Measurements from ENCODE around the gene PVRIG.
"Not testable (repeated sequence)": the region's sequence is repeated elsewhere in the genome, so short reads cannot be mapped to it uniquely, and the experiment has no call there.

PVRIG gene

DNA sequence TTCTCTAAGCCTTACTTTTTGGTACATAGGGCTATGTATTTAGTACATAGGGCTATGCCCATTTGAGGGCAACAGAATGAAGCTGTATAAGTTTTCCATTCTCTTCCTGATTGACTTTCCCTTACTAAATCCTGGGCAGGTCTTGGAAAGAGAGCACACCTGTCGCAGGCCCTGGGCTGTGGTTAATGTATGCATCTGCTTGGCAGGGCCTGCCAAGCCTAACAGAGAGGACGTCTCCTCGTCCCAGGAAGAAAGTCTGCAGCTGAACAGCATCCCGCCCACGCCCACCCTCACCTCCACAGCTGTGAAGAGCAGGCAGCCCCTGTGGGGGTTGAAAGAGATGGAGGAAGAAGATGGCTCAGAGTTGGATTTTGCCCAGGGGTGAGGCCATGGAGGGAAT, 8.9 kb upstream of the PVRIG start:
- Mint-ChIP-seq H3K4me1 (ENCODE audit: low read depth) (peaks cover 54% of the 10 kb centered on the region), H3K27ac (no peak overlapping the region), H3K36me3 (ENCODE audit: low read depth) (peaks cover 14% of the 10 kb centered on the region), H3K27me3 (ENCODE audit: low read depth) (no peaks in the 10 kb centered on the region), H3K9me3 (no peaks in the 10 kb centered on the region), H3K4me3 (no peak overlapping the region)
- no peak for DNase-seq (ENCODE audit: low spot score)

DNA sequence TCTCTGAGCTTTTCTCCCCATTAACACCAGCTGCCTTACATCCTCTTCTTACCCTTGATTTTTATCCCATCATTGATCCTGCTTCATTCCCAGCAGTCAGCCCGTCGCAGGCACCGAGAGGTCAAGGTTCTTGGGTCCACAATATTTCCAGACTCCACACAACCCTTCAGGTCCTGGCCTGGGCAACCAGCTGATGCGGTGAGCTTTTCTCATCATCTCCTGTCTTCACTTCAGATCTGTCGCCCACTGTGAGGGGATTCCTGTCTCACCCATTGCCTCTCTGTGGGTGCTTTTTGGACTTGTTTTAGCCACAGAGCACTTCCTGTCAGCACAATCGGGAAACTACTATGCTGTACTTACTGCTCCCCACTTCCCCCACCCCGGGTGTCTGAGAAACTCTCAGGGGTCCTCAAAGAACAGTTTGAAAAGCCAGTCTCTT, 8.4 kb upstream of the PVRIG start:
- H3K4me1 Mint-ChIP-seq (ENCODE audit: low read depth), result peaks cover 55% of the 10 kb centered on the region
- peaks cover 14% of the 10 kb centered on the region for H3K36me3 Mint-ChIP-seq (ENCODE audit: low read depth)
- H3K9me3 Mint-ChIP-seq, result no peaks in the 10 kb centered on the region
- H3K27me3 Mint-ChIP-seq (ENCODE audit: low read depth), result no peaks in the 10 kb centered on the region
- peak overlapping the region; percentile 89 for H3K27ac Mint-ChIP-seq
- DNase-seq (ENCODE audit: low spot score), result peak; percentile 69
- peak overlapping the region; percentile 81 for H3K4me3 Mint-ChIP-seq

DNA sequence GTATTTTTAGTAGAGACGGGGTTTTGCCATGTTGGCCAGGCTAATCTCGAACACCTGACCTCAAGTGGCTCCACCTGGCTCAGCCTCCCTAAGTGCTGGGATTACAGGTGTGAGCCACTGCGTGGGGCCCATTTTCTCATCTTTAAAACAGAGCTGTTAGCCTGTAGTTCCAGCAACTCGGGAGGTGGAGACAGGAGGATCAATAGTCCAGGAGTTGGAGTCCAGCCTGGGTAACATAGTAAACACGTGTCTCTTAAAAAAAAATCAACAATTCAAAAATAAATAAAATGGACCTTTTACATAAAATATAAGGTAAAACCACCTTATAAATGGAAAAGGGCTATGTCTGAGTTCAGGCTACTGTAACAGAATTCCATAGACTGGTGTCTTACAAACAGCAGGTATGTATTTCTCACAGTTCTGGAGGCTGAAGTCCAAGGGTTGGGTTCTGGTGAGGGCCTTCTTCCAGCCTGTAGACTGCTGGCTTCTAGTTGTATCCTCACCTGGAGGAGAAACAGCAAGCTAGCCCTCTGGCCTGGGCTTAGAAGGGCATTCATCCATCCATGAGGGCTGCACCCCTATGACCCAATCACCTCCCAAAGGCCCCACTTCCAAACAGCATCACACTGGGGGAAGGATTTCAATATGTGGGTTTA, 7.0 kb upstream of the PVRIG start:
- Mint-ChIP-seq H3K36me3 (ENCODE audit: low read depth) (peaks cover 14% of the 10 kb centered on the region), H3K9me3 (no peaks in the 10 kb centered on the region), H3K27ac (no peak overlapping the region), H3K27me3 (ENCODE audit: low read depth) (no peaks in the 10 kb centered on the region), H3K4me1 (ENCODE audit: low read depth) (peaks cover 61% of the 10 kb centered on the region), H3K4me3 (no peak overlapping the region)
- DNase-seq (ENCODE audit: low spot score), result no peak

DNA sequence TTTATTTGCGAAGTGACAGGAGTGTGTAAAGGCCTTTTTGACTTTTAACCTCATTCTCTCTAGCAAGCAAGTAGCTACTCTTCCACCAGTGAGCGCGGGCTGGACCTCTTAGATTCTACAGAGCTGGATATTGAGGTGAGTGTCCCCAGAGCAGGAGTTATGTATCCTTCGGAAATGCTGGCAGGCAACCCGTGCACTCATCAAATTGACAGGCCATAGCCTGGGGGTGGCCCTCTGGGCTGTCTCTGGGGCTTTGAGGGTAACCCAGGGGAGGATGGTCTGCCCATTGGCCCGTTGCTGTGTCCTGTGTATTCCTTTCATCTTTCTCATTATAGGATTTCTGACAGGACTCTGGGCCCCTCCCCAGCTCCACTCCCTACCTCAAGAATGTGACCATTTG, 6.1 kb upstream of the PVRIG start:
- Mint-ChIP-seq H3K4me3 (no peak overlapping the region), H3K27me3 (ENCODE audit: low read depth) (no peaks in the 10 kb centered on the region), H3K4me1 (ENCODE audit: low read depth) (peaks cover 57% of the 10 kb centered on the region), H3K27ac (no peak overlapping the region), H3K36me3 (ENCODE audit: low read depth) (peaks cover 14% of the 10 kb centered on the region), H3K9me3 (no peaks in the 10 kb centered on the region)
- no peak for DNase-seq (ENCODE audit: low spot score)

DNA sequence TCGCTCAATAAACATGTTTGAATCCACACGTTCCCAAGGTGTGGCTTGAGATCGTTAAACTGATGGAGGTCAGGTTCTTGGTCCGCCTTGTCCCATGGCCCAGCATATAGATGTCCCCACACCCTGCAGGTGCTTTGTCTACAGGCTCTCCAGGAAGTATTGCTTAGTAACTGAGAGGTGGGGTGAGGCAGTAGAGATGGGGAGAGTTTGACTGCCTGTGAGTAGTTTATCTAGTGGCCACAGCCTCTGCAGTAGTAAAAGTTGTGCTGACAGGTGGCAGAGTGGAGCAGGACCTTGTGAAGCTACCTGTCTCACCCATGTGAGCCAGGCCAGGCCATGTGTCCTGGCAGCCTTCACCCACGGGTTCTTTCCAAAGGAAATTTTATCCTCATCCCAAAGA, 5.4 kb upstream of the PVRIG start:
- not testable (repeated sequence) for H3K9me3 Mint-ChIP-seq; DNase-seq (ENCODE audit: low spot score); H3K4me3 Mint-ChIP-seq; H3K27me3 Mint-ChIP-seq (ENCODE audit: low read depth)
- Mint-ChIP-seq H3K36me3 (ENCODE audit: low read depth) (peaks cover 17% of the 10 kb centered on the region), H3K27ac (peak overlapping the region; percentile 57), H3K4me1 (ENCODE audit: low read depth) (peaks cover 58% of the 10 kb centered on the region)

DNA sequence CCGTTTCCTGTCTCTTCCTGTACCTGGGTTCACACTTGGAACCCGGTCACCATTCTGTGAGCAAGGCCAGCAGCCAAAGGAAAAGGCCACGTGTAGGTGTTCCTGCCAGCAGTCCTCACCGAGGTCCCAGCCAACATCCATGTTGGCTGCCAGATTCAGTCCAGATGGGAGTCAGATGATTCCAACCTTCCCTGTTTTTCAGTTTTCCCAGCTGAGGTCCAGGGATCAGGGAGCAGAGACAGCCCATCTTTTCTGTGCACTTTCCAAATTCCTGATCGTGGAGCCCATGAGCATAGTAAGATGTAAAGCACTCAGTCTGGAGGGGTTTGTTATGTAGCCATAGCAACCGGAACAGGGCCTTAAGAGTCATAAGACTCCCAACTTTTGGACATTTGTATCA, 3.9 kb upstream of the PVRIG start:
- peaks cover 43% of the 10 kb centered on the region for H3K4me1 Mint-ChIP-seq (ENCODE audit: low read depth)
- H3K4me3 Mint-ChIP-seq, result no peak overlapping the region
- H3K9me3 Mint-ChIP-seq, result no peaks in the 10 kb centered on the region

DNA sequence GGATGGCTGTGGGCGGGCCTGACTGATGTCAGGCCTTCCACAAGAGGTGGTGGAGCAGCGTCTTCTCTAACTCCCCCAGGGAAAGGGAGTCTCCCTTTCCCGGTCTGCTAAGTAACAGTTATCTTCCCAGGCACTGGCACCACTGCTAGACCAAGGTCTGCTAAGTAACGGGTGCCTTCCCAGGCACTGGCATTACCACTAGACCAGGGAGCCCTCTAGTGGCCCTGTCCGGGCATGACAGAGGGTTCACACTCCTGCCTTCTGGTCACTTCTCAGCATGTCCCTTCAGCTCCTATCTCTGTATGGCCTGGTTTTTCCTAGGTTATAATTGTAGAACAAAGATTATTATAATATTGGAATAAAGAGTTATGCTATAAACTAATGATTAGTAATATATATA, 1.8 kb upstream of the PVRIG start:
- DNase-seq (ENCODE audit: low spot score), result peak; percentile 58
- H3K4me3 Mint-ChIP-seq, result peak overlapping the region; percentile 88
- H3K27me3 Mint-ChIP-seq (ENCODE audit: low read depth); H3K9me3 Mint-ChIP-seq: not testable (repeated sequence)
- H3K27ac Mint-ChIP-seq, result peak overlapping the region; percentile 98
- peaks cover 35% of the 10 kb centered on the region for H3K36me3 Mint-ChIP-seq (ENCODE audit: low read depth)
- peaks cover 42% of the 10 kb centered on the region for H3K4me1 Mint-ChIP-seq (ENCODE audit: low read depth)

More for the DNA sequence above, 3.9 kb upstream of the PVRIG start:
- no peaks in the 10 kb centered on the region for H3K27me3 Mint-ChIP-seq (ENCODE audit: low read depth)
- no peak for DNase-seq (ENCODE audit: low spot score)
- H3K27ac Mint-ChIP-seq, result peak overlapping the region; percentile 14
- peaks cover 21% of the 10 kb centered on the region for H3K36me3 Mint-ChIP-seq (ENCODE audit: low read depth)

DNA sequence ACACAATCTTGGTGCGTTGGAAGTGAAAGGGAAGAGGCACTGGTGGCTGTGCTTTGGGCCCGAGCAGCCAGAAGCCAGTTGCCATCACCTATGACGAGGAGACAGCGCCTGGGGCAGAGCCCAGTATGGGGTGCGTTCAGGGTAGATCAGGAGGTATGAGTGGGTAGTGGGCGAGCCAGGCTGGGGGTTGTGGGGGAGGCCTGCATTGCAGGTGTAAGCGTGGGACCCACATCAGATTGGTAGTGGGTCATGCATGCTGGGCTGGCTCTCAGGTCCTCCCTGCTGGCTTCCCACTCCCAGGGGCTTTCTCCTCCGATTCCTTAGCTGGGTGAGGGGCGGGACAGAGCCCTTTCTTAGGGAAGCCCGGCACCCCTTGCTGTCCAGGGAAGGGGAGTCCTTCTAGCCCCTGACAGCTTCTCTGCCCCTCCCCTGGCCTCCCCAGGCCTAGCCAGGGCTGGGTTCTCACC, 445 bp upstream of the PVRIG start:
- Mint-ChIP-seq H3K4me1 (ENCODE audit: low read depth) (peaks cover 48% of the 10 kb centered on the region), H3K4me3 (peak overlapping the region; percentile 97), H3K9me3 (no peaks in the 10 kb centered on the region), H3K36me3 (ENCODE audit: low read depth) (peaks cover 45% of the 10 kb centered on the region), H3K27me3 (ENCODE audit: low read depth) (no peaks in the 10 kb centered on the region), H3K27ac (peak overlapping the region; percentile 99)
- no peak for DNase-seq (ENCODE audit: low spot score)

DNA sequence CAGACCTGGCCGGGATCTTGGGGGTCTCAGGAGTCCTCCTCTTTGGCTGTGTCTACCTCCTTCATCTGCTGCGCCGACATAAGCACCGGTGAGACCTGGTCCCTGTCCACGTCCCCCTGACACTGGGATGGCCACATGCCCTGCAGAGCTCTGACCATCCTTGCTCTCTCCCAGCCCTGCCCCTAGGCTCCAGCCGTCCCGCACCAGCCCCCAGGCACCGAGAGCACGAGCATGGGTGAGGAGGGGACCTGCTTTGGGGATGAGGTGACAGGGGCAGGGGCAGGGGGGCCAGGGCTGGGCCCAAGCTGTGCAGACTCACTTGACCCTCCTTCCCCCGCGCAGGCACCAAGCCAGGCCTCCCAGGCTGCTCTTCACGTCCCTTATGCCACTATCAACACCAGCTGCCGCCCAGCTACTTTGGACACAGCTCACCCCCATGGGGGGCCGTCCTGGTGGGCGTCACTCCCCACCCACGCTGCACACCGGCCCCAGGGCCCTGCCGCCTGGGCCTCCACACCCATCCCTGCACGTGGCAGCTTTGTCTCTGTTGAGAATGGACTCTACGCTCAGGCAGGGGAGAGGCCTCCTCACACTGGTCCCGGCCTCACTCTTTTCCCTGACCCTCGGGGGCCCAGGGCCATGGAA, 959 bp downstream of the PVRIG start:
- H3K36me3 Mint-ChIP-seq (ENCODE audit: low read depth), result peaks cover 51% of the 10 kb centered on the region
- peaks cover 48% of the 10 kb centered on the region for H3K4me1 Mint-ChIP-seq (ENCODE audit: low read depth)
- peak overlapping the region; percentile 97 for H3K4me3 Mint-ChIP-seq
- H3K9me3 Mint-ChIP-seq, result no peaks in the 10 kb centered on the region
- H3K27me3 Mint-ChIP-seq (ENCODE audit: low read depth), result no peaks in the 10 kb centered on the region
- H3K27ac Mint-ChIP-seq, result peak overlapping the region; percentile 99
- no peak for DNase-seq (ENCODE audit: low spot score)

DNA sequence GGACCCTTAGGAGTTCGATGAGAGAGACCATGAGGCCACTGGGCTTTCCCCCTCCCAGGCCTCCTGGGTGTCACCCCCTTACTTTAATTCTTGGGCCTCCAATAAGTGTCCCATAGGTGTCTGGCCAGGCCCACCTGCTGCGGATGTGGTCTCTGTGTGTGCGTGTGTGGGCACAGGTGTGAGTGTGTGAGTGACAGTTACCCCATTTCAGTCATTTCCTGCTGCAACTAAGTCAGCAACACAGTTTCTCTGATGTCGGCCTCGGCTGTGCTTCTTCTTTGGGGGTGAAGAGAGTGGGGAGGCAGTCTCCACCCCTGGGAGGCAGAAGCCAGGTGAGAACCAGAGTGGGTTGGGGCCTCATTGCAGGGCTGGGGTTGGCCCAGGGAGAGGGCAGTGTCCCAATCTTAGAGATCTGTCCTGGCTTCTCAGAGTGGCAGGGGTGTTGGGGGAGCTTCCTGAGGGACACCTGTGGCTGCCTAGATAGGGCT, 1.5 kb downstream of the PVRIG start:
- Mint-ChIP-seq H3K4me1 (ENCODE audit: low read depth) (peaks cover 45% of the 10 kb centered on the region), H3K36me3 (ENCODE audit: low read depth) (peaks cover 55% of the 10 kb centered on the region), H3K4me3 (peak overlapping the region; percentile 97), H3K27me3 (ENCODE audit: low read depth) (no peaks in the 10 kb centered on the region), H3K9me3 (no peaks in the 10 kb centered on the region), H3K27ac (peak overlapping the region; percentile 99)
- peak; percentile 70 for DNase-seq (ENCODE audit: low spot score)

DNA sequence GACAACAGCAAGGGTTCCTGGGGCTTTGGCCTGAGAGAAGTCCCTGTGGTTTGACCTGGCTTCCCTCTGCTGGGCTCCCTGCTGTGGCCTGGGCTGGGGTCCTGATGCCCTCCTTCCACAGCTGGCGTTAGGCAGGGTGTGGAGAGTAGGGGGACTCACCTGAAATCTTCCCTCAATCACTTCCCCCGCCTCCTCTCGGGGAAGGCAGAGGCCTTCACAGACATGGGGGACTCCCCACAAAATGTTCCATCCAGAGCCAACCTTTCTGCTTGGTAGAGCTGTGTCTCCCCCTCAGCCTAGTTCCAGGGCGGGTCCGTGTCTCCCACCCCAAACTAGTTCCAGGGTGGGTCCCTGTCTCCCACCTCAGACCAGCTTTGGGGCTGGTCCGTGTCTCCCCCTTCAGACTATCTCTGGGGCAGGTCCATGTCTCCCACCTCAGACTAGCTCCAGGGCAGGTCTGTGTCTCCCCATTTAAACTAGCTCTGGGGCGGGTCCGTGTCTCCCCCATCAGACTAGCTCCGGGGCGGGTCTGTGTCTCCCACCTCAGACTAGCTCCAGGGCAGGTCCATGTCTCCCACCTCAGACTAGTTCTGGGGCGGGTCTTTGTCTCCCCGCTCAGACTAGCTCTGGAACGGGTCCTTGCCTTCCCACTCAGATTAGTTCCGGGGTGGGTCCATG, 2.2 kb downstream of the PVRIG start:
- H3K4me1 Mint-ChIP-seq (ENCODE audit: low read depth), result peaks cover 45% of the 10 kb centered on the region
- no peaks in the 10 kb centered on the region for H3K9me3 Mint-ChIP-seq
- peak overlapping the region; percentile 97 for H3K4me3 Mint-ChIP-seq
- DNase-seq (ENCODE audit: low spot score), result no peak
- no peaks in the 10 kb centered on the region for H3K27me3 Mint-ChIP-seq (ENCODE audit: low read depth)
- H3K27ac Mint-ChIP-seq, result peak overlapping the region; percentile 99
- peaks cover 56% of the 10 kb centered on the region for H3K36me3 Mint-ChIP-seq (ENCODE audit: low read depth)

DNA sequence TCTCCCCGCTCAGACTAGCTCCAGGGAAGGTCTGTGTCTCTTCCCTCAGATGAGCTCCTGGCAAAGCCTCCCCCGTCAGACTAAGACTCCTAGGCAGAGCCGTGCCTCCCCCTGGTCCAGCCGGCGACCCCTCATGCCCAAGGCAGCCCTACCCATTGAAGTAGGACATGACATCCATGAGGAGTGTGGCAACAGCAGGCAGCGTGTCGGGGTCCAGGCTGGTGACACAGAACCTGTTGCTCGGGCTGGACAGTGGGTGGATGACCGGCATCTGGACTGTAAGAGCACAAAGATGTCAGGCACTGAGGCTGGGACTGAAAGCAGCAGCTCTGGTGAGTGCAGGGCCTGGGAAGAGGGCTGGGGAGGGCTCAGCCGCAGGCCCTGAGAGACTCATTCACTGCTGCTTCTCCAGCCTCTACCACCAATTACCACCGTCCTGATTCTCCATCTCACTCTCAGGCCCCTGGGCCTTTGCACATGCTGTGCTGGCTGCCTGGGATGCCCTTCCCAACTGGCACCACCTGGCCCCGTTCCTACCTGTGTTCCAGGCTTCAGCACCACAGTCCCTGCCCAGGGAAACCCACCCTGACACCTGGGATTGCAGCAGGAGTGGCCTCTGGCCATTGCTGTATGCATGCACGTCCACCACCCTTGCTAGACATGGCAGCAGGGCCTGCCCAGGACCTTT, 2.8 kb downstream of the PVRIG start:
- peak overlapping the region; percentile 97 for H3K4me3 Mint-ChIP-seq
- H3K27ac Mint-ChIP-seq, result peak overlapping the region; percentile 99
- DNase-seq (ENCODE audit: low spot score), result no peak
- H3K4me1 Mint-ChIP-seq (ENCODE audit: low read depth), result peaks cover 40% of the 10 kb centered on the region
- peaks cover 59% of the 10 kb centered on the region for H3K36me3 Mint-ChIP-seq (ENCODE audit: low read depth)
- H3K9me3 Mint-ChIP-seq, result no peaks in the 10 kb centered on the region
- H3K27me3 Mint-ChIP-seq (ENCODE audit: low read depth), result no peaks in the 10 kb centered on the region

DNA sequence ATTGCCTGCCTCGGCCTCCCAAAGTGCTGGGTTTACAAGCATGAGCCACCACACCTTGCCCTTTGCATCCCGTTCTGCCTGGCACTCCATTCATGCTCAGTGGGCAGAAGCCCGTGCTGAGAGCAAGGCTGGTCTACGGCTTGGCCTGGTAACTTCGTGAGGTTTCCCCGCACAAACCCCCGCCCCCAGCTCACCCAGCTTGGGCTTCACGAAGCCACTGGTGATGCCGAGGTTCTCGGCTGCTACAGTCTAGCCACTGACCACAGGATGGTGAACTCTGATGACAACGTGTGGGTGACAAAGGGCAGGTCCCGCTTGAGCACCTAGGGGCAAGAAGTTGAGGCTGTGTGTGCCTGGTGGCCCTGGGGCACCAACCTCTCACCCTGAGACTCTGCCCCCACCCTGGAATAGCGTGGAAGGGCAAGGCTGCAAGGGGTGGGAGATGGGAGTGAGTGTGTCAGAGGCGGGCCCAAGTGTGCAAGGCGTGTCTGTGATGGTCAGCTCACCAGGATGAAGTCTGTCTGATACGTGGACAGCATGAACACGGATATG, 3.7 kb downstream of the PVRIG start:
- H3K27me3 Mint-ChIP-seq (ENCODE audit: low read depth); DNase-seq (ENCODE audit: low spot score); H3K9me3 Mint-ChIP-seq: not testable (repeated sequence)
- Mint-ChIP-seq H3K36me3 (ENCODE audit: low read depth) (peaks cover 66% of the 10 kb centered on the region), H3K4me1 (ENCODE audit: low read depth) (peaks cover 38% of the 10 kb centered on the region), H3K4me3 (peak overlapping the region; percentile 97), H3K27ac (peak overlapping the region; percentile 99)

Measured in T-helper 2 cell treated with Interferon-gamma antibody and Interleukin-4, amounts not matched to agents 5 μg/mL and 100 μg/mL, for 36 hours (primary cell).